Measurements from ENCODE around the gene MPRIP. TPM values are rescaled to one million over a fixed set of nuclear protein-coding genes. Genes with fewer than 3 reads are reported as not detected.

MPRIP gene
- total RNA-seq, 4 donors from 2014 or later = 65.7 to 168 (median 147) TPM

DNA sequence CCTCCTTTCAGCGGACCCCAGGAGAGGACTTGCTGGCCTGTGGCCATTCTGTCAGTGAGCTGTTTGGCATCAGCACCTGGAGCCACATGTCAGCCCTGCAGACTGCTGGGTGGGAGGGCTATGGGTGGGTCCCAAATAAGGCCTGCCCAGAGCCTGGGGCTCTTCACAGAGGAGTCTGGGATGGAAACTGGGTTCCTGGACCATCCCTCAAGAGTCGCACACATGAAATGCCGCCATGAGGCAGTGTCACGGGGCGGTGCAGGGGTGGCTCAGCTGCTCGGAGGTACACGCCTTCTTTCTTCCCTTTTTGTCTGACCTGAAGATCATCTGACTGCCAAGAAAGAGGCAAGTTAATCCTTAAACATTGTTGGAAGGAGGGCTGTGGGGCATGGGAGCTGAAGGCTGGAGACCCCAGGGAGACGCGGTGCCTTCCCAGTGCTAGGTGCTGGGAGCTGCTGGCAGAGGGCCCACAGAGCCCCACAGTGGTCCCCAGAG, 14.8 kb downstream of the MPRIP start:
- intact Hi-C loops (cut with DNase I) = no loop called here
- TF ChIP-seq, protein P1, sequence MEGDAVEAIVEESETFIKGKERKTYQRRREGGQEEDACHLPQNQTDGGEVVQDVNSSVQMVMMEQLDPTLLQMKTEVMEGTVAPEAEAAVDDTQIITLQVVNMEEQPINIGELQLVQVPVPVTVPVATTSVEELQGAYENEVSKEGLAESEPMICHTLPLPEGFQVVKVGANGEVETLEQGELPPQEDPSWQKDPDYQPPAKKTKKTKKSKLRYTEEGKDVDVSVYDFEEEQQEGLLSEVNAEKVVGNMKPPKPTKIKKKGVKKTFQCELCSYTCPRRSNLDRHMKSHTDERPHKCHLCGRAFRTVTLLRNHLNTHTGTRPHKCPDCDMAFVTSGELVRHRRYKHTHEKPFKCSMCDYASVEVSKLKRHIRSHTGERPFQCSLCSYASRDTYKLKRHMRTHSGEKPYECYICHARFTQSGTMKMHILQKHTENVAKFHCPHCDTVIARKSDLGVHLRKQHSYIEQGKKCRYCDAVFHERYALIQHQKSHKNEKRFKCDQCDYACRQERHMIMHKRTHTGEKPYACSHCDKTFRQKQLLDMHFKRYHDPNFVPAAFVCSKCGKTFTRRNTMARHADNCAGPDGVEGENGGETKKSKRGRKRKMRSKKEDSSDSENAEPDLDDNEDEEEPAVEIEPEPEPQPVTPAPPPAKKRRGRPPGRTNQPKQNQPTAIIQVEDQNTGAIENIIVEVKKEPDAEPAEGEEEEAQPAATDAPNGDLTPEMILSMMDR (IDR thresholded peaks at IDR 0.05) = no peak
- no peak overlapping the region for H3K4me3 ChIP-seq
- WGBS, 2 donors = 76% methylated on average over 8 of the region's 9 CpGs; no CpG with 5 or more reads in 1 of the 2 donors
- no peak for DNase-seq
- H3K36me3 ChIP-seq = peaks cover 0 to 26% (median 0%) of the 10 kb centered on the region in 3 donors
- no peaks in the 10 kb centered on the region for H3K9me3 ChIP-seq
- H3K27ac ChIP-seq = peak overlapping the region in 2 of 4 donors; percentile 83 to 87
- H3K4me1 ChIP-seq = peaks cover 47 to 100% (median 49%) of the 10 kb centered on the region in 3 donors
- H3K27me3 ChIP-seq = no peaks in the 10 kb centered on the region

DNA sequence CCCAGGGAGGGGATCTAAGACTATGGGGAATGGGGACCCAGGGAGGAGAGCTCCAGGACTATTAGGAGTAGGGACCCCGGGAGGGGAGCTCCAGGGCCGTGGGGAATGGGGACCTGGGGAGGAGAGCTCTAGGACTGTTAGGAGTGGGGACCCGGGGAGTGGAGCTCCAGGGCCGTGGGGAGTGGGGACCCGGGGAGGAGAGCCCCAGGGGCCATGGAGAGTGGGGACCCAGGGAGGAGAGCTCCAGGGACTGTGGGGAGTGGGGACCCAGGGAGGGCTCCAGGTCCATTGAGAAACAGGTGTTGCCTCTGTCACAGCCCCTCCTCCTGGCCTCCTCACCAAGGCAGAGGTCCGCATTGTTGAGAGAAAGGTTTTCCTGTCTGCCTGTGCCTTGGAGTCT, 16.0 kb downstream of the MPRIP start:
- Histone ChIP-seq H3K4me1 (peaks cover 47 to 100% (median 49%) of the 10 kb centered on the region in 3 donors), H3K4me3 (no peak overlapping the region), H3K9me3 (no peaks in the 10 kb centered on the region), H3K27me3 (no peaks in the 10 kb centered on the region), H3K36me3 (peaks cover 0 to 35% (median 0%) of the 10 kb centered on the region in 3 donors), H3K27ac (no peak overlapping the region)
- no peak for DNase-seq
- 70 to 83% methylated on average over 3 to 6 of the region's 6 CpGs for WGBS, 2 donors
- TF ChIP-seq, protein P1 (IDR thresholded peaks at IDR 0.05) = no peak
- no peak for TF ChIP-seq POLR2A (IDR thresholded peaks at IDR 0.05)
- intact Hi-C loops (cut with DNase I) = no loop called here

DNA sequence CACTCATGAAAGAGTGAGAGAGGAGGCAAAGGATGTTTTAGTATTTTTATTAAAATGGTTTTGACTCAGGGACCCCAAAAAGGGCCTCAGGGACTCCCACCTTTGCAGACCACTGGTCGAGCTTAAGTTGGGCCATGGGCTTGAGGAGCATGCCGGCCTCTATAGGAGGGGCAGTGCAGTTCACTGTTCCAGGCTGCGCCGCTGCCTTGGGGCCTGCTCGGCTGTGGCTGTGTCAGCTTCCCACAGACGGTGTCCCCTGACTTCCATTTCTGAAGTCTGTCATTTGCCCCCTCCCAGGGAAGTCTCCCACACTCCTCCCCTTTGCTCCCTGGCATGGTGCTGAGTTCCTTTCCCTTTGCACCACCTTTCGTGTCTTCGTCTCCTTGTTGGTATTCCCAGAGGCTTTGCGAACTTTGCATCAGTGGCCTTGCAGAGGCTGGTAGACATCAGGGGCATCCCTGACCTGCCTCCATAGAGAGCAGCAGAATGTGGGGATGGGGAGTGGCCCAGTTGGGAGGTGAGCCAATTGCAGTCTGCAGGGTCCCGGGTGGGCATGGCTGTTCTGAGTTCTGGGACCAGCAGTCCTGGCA, 17.1 kb downstream of the MPRIP start:
- TF ChIP-seq, protein P1 (IDR thresholded peaks at IDR 0.05) = no peak
- no peak for TF ChIP-seq POLR2A (IDR thresholded peaks at IDR 0.05)
- no peak overlapping the region for H3K4me3 ChIP-seq
- no peak for DNase-seq
- H3K4me1 ChIP-seq = peaks cover 42 to 100% (median 44%) of the 10 kb centered on the region in 3 donors
- peaks cover 0 to 35% (median 0%) of the 10 kb centered on the region in 3 donors for H3K36me3 ChIP-seq
- 91 to 94% methylated on average over 8 to 9 of the region's 10 CpGs for WGBS, 2 donors
- no peaks in the 10 kb centered on the region for H3K27me3 ChIP-seq
- H3K9me3 ChIP-seq = no peaks in the 10 kb centered on the region
- intact Hi-C loops (cut with DNase I) = no loop called here
- H3K27ac ChIP-seq = no peak overlapping the region

DNA sequence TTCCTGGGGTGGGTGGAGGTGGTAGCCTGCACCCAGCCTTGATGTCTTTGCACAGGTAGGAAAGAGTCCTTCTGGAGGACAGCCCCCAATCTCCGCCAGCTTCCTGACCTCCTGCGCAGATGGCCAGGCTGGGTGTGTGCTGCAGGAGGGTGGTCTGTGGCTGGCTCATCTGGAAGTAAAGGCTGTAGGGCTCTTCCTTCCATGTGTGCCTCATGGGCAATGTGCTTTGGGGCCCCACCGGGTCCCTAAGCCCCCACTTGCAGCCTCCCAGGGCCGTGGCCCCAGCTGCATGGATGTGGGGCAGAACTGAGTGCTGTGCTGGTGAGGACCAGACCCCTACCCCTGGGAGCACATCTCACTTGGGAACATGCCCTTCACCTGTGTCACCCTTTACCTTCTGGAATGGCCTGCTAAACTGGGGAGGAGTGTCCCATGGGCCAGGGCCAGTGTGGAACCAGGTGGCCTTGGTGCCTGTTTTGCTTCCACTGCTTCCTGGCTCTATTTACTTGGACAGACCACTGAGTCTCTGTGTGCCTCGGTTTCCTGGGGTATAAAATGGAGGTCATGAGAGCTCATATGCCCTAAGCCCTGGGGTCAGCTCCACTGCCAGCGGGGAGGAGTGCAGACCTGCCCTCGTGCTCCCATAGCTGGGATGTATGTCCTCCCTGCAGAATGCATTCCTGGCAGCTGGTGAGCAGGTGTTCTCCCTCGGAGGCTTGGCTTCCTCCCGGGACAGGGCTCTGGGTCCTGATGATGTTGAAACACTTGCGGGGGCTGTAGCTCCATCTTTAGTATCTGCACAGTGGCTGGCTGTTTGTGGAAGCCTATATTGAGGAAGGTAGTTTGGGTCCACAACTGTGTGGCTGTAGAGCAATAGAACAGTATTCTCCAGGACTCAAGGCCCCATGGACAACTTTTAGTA, 18.0 kb downstream of the MPRIP start:
- intact Hi-C loops (cut with DNase I) = no loop called here
- Histone ChIP-seq H3K4me3 (no peak overlapping the region), H3K9me3 (no peaks in the 10 kb centered on the region), H3K27ac (no peak overlapping the region), H3K27me3 (no peaks in the 10 kb centered on the region), H3K4me1 (peaks cover 38 to 100% (median 42%) of the 10 kb centered on the region in 3 donors), H3K36me3 (peaks cover 0 to 35% (median 0%) of the 10 kb centered on the region in 3 donors)
- DNase-seq = no peak
- 47 to 70% methylated on average over 3 to 4 of the region's 10 CpGs for WGBS, 2 donors
- TF ChIP-seq, protein P1 (IDR thresholded peaks at IDR 0.05) = no peak
- TF ChIP-seq POLR2A (IDR thresholded peaks at IDR 0.05) = no peak

DNA sequence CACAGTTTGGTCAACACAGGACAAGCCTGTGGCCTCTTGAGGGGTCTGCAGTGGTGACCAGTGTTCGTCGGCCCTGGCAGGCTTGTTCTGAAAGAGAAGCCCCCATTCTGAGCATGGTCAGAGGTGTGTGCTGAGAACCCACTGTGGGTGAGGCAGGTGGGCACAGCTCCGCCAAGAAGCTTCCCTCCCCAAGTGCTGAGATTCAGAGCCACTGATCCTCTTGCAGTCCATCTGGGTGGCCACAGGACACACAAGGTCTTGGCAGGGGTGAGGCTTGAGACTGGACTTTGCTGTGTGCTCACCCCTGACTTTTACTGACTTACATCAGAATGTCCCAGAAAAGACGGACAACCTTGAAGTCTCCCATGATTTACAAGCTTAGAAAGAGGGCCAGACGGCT, 18.7 kb downstream of the MPRIP start:
- WGBS, 2 donors = 72 to 92% methylated on average over 3 of the region's 5 CpGs
- no peaks in the 10 kb centered on the region for H3K27me3 ChIP-seq
- intact Hi-C loops (cut with DNase I) = no loop called here
- no peak for TF ChIP-seq POLR2A (IDR thresholded peaks at IDR 0.05)
- TF ChIP-seq, protein P1 (IDR thresholded peaks at IDR 0.05) = no peak
- H3K4me1 ChIP-seq = peaks cover 31 to 93% (median 35%) of the 10 kb centered on the region in 3 donors
- no peak overlapping the region for H3K4me3 ChIP-seq
- H3K9me3 ChIP-seq = no peaks in the 10 kb centered on the region
- H3K36me3 ChIP-seq = peaks cover 0 to 35% (median 0%) of the 10 kb centered on the region in 3 donors
- H3K27ac ChIP-seq = no peak overlapping the region
- no peak for DNase-seq

Measured in esophagus squamous epithelium (tissue), 5 donors.